HG03354 (cell line): ENCODE results near the gene AIG1.
"Not testable (repeated sequence)": the region's sequence is repeated elsewhere in the genome, so short reads cannot be mapped to it uniquely, and the experiment has no call there.

Source experiments
- ATAC-seq: cut with Tn5 transposase; IDR thresholded peaks from one replicate; pipeline ENCODE4 v1.9.1; 2021; ENCODE audit warnings: mild to moderate bottlenecking; ENCODE audit not compliant: unreplicated experiment, poor library complexity, severe bottlenecking

The AIG1 gene

GRCh38 chr6:143335865-143336264 is 275.2 kb downstream of the AIG1 start:
- no peak for ATAC-seq

DNA sequence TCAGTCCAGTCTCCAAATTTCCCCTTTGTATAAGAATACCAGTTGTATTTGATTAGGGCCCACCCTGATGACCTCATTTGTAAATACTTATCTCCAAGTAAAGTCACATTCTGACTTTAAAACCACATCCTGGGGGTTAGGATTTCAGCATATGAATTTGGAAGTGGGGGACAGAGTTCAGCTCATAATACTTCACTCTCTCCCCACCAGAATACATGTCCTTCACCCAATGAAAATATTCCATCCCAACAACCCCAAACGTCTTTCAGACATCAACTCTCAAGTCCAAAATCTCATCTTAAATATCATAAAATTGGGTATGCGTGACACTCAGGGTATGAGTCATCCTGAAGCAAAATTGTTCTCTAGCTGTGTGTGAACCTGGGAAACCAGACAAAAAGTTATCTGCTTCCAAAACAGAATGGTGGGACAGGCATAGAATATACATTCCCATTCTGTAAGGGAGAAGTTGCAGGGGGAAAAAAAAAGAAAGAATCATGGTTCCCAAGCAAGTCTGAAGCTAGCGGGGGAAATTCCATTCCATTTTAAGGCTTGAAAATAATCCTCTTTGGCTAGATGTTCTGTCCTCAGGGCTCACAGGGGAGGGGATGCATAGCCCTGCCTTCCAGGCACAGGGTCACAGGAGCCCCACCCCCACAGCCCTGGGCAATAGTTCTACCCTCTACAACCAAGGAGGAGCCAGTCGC is 275.9 kb downstream of the AIG1 start:
- ATAC-seq, result no peak

DNA sequence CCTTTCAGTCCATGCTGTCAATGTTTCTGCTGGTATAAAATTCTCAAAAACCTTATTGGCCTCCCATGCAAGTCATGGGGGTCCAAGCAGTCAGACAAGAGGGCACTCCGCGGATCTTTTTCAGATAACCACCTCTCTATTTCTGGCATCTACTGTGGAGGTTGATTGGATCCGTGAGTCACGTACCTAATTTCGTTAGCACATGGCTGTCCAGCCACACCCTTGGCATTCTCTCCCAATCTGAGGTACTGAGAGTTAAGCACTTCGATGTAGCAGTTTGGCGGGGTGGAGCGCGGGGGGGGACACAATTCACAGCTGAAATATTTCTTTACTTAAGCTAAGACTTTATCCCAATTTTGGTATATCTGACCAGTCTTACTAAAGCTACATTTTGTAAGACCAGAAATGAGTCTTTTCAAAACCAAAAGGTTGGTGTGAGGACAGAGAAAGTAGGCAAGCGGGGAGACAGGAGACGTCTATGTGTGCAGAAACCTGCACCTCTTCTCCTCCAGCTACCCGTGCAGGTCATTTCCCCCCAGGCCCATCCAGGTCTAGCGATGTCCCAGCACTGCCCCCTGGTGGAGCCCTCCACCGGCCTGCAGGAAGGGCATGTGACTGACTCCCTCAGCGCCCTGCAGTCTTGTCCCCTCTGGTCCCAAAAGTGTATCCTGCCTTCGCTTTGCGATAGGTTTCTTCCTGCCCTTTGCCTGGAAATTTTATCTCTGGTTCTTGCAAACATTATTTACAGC is 276.7 kb downstream of the AIG1 start:
- peak; percentile 89 for ATAC-seq

DNA sequence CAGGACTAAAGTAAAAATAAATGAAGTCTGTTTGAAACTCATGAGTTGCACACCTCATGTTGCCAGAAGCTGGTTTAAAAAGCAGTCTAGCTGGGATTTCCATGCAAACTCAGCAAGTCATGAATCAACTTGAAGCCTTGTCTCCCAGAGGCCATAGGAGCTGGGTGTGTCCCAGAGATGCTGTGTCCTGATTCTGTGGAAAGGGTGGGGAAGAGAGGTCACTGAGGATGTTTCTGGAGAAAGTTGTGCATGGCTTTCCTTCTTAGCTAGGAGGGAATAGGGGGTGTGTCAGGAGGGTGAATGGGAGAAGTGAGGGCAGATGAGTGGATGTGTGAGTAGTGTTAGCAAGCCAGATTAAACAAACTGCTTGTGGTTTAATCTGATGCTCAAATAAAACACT is 278.5 kb downstream of the AIG1 start:
- no peak for ATAC-seq

DNA sequence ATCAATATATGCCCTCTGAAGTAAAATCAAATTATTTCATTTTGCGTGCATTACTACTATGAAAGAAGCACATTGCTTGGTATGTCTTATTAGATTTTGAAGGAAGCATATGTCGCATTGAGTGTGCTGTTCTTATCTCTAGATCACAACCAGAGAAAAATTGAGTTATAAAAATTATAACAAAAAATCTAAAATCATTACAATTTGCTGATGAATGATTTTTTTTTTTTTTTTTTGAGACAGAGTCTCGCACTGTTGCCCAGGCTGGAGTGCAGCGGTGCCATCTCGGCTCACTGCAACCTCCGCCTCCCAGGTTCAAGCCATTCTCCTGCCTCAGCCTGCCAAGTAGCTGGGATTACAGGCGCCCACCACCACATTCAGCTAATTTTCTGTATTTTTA is 284.8 kb downstream of the AIG1 start:
- not testable (repeated sequence) for ATAC-seq

DNA sequence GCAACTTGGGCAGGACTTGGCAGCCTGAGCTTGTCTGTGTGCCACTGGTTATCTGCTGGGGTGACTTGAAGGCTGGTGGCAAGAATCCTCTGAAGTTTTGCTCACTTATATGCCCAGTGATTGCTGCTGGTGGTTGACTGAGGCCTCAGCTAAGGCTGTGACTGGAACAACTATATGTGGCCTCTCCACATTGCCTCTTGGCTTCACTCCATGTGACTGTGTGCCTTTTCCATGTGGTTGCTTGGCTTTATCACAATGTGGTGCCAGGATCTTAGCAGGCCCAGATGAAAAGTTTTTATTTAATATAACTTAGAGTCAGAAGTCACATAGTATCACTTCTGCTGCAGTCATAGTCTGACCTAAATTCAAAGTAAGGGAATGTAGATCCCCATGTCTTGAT is 285.3 kb downstream of the AIG1 start:
- no peak for ATAC-seq

DNA sequence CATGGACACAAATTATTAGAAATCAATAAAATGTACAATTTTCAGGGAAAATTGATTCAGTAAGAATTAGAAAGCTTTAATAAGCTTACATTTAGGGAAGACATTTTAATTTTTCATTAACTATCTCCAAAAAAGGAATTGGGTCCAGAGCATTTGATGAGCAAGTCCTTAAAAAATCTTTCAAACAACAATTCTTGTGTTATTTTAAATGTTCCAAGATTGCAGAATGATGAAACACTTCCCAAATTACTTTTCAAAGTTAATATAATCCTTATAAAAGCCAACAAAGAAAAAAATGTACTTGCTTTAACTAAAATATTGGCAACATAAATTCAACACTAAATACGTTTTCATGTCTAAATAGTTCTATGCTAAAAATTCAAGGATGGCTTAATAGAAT is 287.8 kb downstream of the AIG1 start:
- ATAC-seq, result no peak

- ATAC-seq, result no peak
Observed at GRCh38 chr6:143349530-143349929, 288.8 kb downstream of the AIG1 start.

- ATAC-seq, result no peak
Observed at GRCh38 chr6:143356101-143356880, 295.6 kb downstream of the AIG1 start.

- ATAC-seq, result no peak
Observed at GRCh38 chr6:143357152-143357551, 296.5 kb downstream of the AIG1 start.

- ATAC-seq, result no peak
Observed at GRCh38 chr6:143357561-143358255, 297.0 kb downstream of the AIG1 start.

DNA sequence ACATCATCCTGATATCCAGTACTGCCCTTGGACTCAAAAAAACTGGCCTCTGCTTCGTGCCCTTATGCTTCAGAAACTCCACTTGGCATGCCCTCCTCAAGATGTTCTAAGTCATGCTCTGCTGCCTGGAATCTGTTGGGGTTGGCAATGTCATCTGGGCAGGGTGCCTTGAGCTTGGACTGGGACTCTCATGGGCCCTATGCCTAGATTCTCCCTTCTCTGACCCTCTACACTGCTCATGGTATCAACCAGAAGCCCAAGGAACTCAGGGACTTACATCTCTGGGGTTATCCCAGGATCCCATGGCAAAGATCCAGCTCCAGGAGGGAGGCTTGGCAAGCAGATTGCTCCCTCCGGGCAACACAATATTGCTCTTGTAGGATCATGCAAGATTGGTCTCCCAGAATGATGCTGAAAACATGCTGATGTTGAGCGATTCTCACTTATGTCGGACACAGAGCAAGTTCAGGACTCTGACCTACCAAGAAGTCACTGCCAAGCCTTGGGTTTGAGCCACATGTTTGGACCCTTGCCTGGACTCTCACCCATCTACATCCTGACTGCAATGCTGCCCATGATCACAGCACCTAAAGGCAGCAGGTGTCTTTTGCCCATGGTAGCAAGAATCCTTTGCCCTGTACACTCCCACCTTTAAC is 301.0 kb downstream of the AIG1 start:
- ATAC-seq, result no peak

GRCh38 chr6:143362192-143362558 is 301.5 kb downstream of the AIG1 start:
- no peak for ATAC-seq

- no peak for ATAC-seq
Observed at GRCh38 chr6:143363299-143363698, 302.6 kb downstream of the AIG1 start.

- ATAC-seq, result peak; percentile 97
Observed at GRCh38 chr6:143368426-143368825, 307.7 kb downstream of the AIG1 start.

DNA sequence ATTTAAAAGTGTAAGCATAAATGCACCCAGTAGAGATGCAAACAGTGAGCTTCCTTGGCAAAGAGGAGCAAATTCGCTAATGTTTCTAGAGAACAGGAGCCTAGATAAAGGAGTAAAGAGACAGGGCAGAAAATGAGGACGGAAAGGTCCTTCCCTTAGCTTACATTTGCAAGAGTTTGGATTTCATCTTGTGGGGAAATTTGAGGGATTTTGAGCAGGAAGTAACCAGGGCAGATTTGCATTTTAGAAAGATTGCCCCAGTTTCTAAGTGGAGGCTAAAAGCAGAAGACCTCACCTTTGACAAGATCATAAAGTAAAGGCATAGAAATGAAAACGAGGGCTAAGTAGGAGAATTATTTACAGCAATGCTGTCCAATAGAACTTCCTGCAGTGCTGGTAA is 309.3 kb downstream of the AIG1 start:
- ATAC-seq, result no peak

DNA sequence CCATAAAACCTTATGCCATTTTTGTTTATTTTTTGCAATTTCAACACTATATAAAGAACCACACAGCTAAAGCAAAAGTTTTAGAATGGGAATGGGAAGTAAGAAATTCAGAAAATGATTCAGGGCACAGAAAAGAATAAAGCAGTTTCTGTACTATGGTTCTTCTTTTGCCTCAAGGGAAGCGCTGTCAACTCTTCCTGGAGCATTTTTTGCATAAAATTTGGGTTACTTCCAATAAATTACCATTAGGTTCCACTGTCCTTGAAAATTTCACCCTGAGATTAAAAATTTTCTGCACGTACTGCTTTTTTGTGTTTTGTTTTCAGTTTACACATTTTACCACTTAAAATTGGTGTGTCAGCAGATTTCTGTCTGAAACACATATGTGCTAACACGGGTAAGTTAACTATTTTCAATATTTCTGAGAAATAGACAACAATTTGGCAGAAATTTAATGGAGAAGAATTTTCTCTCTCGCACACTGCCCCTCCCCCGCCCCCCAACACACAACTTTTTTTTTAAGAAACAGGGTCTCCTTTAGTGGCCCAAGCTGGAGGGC is 310.2 kb downstream of the AIG1 start:
- ATAC-seq, result no peak

- ATAC-seq, result no peak
Observed at GRCh38 chr6:143372199-143372882, 311.7 kb downstream of the AIG1 start.

- no peak for ATAC-seq
Observed at GRCh38 chr6:143374014-143374413, 313.3 kb downstream of the AIG1 start.
